ENCODE results near the gene LRRTM4.

LRRTM4 gene

DNA sequence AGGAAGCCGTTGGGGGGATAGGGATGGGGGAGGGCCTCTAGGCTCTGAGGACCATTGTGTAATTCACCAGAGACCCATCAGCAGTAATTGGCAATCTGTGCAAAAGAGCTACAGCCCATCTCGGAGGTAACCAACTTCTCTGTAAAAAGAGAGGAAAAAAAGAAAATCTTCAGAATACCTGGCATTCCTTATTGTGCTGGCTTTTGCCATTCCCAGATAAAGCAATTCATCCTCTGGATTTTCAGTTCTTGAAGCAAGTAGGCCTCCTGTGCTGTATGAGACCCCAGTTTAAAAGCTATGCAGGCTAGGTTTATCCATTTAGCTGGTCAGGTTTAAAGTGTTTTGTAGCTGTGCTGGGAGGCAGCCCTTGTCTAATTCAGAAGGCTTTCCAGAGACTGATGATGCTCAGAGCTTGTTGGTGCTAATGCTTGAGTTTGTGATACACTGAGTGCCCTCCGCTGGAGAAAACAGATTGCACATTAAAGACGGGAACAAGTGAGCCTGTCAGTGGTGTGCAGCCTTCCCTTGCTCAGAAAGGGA lies at the start of gene LRRTM4:
LRRTM4 (minus strand) TSS at position 446 of the 540 bp plus-strand sequence.
- DNase-seq: no peak

GRCh38 chr2:77571545-77571944 lies 49.4 kb upstream of the LRRTM4 start:
- no peak for DNase-seq

DNA sequence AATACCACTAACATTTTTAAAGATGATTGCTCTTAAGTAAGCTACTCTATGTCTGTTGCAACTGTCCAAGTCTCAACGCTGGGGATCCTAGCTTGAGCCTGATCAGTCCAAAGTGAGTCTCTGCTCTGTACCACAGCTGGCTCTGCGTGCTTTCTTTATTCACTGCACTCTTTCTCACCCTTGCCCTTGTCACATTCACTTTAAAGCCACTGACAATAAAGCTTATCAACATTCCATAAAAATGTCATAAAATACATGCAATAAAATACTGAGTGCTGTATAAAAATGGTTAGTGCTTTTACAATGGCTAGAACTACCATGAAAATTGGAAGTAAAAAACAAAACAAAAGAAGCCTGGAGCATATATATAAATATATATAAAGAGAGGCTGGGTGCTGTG lies 45.5 kb upstream of the LRRTM4 start:
- no peak for DNase-seq

- DNase-seq: no peak
Observed at GRCh38 chr2:77566582-77566981, 44.4 kb upstream of the LRRTM4 start.

DNA sequence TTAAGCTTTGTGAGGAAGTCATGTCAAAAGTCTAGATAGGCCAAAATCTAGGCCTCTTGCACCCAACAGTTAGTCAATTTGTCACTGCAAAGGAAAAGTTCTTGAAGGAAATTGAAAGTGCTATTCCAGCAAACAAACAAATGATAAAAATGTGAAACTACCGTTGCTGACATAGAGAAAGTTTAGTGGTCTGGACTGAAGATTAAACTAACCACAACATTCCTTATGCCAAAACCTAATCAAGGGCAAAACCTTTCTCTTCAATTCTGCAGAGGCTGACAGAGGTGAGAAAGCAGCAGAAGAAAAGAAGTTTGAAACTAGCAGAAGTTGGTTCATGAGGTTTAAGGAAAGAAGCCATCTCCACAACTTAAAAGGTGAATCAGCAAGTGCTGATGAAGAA lies 44.0 kb upstream of the LRRTM4 start:
- no peak for DNase-seq

- no peak for DNase-seq
Observed at GRCh38 chr2:77552956-77553355, 30.8 kb upstream of the LRRTM4 start.

DNA sequence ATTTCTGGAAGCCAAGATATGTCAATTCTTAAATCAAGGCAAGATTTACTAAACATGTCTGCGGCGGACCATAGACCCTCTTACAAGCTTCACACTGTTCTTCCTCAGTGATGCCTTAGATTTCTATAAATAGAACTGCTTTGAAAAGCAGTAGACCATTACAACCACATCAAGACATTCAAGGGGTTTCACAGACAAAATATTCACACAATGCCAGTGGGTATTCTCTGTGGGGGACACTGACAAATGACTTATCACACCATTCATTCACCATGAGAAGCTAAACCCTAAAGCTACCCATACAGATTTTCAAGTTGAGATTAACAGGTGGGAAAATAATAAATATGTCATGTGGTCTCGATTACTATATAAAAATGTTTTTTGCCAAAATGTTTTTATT lies 15.9 kb upstream of the LRRTM4 start:
- DNase-seq: no peak

GRCh38 chr2:77522888-77523287 lies 712 bp upstream of the LRRTM4 start:
- DNase-seq: no peak

- no peak for DNase-seq
Observed at GRCh38 chr2:77521548-77521891, 656 bp downstream of the LRRTM4 start.

- DNase-seq: no peak
Observed at GRCh38 chr2:77520641-77521547, 1.3 kb downstream of the LRRTM4 start.

DNA sequence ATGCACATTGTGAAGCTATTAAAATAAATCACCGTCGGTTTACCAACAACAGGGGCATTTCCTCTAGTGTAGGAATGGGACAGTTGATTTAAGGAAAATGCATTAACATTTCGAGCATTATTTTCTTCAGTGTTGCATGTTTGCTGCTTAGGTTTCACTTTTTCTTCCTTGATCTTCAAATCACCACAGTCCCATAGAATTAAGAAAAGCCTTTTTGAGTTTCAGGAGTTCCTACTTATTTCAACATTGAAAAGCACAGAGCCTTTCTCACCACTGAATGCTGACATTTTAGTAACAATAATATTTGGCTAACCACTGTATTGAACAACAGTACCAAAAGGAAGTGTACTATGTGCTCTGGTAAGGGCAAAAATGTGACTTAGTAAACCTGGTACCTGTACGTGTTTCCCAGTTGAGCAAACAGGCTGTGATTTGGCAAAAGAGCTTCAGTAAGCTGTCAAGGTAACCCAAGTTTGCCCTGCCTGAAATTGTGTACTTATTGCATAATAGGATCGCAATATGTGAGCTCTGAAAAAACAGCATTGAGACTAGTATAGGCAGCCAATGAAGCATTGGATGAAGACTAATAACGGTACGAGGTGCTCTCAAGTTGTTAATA lies 2.2 kb downstream of the LRRTM4 start:
- DNase-seq: no peak

GRCh38 chr2:77519164-77519887 lies 2.9 kb downstream of the LRRTM4 start:
- no peak for DNase-seq

- no peak for DNase-seq
Observed at GRCh38 chr2:77518311-77518710, 3.9 kb downstream of the LRRTM4 start.

DNA sequence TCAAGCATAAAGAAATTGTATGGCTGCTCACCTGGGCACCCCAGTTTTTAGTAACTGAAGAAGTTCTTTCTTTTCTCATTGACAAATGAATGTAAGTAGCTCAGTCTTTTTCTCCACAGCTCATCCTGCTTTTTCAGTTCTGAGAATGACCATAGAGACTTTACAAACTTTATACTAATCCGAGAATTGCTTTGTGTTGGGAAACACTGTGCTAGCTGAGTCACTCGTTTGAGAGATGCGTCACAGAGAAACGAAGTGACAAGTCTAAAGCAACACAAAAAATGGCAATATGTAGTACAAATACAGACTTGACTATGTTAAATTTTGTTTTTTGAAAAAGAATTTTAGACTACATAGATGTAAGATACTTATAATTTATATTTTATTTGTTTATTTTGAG lies 9.0 kb downstream of the LRRTM4 start:
- DNase-seq: no peak

DNA sequence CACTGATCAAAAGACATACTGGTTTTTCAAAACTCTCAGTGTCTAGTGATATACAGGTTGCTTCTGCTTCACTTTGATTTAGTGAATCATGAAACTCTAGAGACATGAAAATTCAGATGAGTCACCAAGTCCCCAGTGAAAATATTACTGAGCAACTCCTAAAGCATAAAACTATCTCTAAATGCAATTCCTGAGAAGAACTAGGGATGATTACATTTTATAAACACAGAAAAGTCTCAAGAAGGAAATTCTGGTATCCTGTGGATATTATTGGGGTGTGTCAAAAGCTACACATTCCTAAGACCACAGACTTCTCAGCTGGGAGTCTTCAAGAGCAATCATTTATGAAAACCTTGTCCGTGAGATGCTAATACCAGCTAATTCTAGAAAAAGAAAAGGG lies 9.7 kb downstream of the LRRTM4 start:
- DNase-seq: no peak

DNA sequence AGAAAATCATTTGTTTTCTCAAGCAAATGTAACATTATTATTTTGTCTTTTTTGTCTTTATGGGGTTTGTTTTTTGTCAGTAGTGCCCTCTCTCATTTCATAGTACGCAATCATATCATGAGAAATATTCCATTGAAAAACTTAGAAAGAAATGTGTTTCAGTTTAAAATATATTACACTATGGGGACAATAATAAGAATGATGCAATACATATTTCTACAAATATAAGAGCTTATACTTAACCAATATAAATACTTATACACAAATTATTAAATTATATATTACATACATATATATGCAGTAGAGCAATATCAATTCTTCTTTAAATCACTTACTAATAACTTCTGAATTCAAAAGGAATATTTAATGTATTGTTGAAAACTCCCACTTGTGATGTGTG lies 13.7 kb downstream of the LRRTM4 start:
- no peak for DNase-seq

- DNase-seq: no peak
Observed at GRCh38 chr2:77507657-77508056, 14.5 kb downstream of the LRRTM4 start.

DNA sequence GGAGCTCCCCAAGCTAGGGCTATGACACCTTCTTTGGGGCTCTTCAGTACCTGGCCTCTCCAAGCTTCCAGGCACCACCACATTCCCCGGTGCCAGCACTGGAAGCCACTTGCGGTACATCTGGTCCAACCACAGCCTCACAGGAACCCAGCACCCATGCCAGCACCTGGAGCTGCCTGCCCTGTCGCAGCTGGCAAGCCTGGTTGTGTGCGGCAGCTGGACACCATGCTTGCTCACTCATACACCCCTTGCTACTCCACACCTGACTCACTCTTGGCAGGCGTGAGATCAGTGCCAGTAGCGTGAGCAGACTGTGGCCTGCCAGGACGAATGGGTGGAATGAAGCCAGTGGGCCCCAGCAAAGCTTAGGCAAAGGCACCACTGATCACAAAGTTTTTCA lies 34.0 kb downstream of the LRRTM4 start:
- no peak for DNase-seq

DNA sequence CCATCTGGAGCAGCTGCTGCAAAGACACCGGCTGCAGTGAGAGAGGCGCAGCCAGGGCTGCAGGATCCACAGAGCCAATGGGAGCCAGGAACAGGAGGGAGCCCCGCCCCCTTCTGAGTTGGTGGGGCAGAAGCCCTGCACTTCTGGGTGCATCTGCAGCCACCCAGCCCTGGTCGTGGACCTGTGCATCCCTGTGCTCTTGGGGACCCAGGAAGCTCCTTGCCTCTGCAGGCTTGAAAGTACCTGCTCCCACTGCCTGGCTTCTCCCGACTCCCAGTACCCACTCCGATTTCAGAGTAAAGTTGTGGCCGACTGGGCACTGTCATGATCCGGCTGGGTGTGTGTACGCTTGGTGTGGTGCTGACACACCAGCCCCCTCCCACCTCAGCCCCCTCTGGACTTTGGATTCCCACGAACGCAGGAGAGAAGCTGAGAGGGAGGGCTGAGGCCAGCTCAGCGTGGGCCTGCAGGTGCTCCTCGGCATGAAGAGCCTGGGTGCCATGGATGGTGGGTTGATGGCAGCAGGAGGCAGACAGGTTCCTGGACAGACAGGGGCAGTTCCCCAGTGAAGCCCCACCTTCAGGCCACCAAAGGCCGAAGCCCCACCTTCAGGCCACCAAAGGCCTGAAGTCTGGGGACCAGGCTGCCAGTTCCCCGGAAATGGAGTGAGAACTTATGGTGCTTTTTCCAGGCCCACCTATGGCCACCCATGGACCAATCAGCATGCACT lies 34.9 kb downstream of the LRRTM4 start:
- no peak for DNase-seq

GRCh38 chr2:77484026-77484425 lies 38.1 kb downstream of the LRRTM4 start:
- DNase-seq: no peak

- no peak for DNase-seq
Observed at GRCh38 chr2:77479895-77480294, 42.3 kb downstream of the LRRTM4 start.

- DNase-seq: no peak
Observed at GRCh38 chr2:77479395-77479794, 42.8 kb downstream of the LRRTM4 start.

GRCh38 chr2:77470096-77470495 lies 52.1 kb downstream of the LRRTM4 start:
- DNase-seq: no peak

Data from stimulated activated CD4-positive, alpha-beta T cell treated with anti-CD3 and anti-CD28 coated beads, Interleukin-15, amount 100 ng/mL, for 24 hours (primary cell).